ENCODE data around the gene LRCOL1.

LRCOL1 gene

DNA sequence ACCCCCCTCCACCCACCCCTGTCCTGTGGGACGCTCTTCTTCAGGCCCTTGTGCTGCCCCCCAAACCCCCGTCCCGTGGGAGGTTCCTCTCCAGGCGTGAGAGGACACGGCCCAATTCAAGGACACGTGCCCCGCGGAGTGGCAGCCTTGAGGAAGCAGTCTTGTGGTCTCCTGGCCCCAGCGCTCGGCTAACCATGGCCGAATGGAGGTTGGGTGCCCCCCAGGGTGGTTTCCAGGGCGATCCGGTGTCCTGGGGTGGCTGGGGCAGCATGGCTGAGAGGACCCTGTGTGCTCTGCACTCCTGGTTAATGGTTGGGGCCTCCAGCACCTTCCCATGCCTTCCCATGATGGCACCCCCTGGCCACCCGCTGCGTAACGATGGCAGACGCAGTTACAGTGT lies 53.6 kb downstream of the LRCOL1 start:
- no peak for DNase-seq (ENCODE audit: insufficient read length)
- TF ChIP-seq POLR2AphosphoS5 (IDR thresholded peaks at IDR 0.05; ENCODE audit: low read depth, low read length) (no peak), TAF1 (IDR thresholded peaks at IDR 0.05; ENCODE audit: borderline replicate concordance, low read depth, low read length) (no peak), POLR2A (IDR thresholded peaks at IDR 0.05; ENCODE audit: low read depth, low read length) (no peak)
- no peak for FAIRE-seq

DNA sequence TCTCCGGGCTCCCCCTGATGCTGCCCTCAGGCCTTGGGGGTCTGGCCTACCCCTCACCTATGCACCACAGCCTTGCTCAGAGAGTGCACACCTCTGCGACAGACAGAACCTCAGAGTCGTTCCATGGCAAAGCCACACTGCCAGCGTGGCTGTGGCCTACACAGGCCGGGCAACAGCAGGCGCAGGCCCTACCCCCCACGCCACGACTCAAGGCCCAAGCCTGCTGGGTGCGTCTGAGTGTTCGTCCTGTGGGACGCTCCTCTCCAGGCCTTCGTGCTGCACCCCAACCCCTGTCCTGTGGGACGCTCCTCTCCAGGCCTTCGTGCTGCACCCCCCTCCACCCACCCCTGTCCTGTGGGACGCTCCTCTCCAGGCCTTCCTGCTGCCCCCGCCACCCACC lies 54.2 kb downstream of the LRCOL1 start:
- no peak for TF ChIP-seq POLR2A (IDR thresholded peaks at IDR 0.05; ENCODE audit: low read depth, low read length)
- no peak for TF ChIP-seq POLR2AphosphoS5 (IDR thresholded peaks at IDR 0.05; ENCODE audit: low read depth, low read length)
- no peak for TF ChIP-seq TAF1 (IDR thresholded peaks at IDR 0.05; ENCODE audit: borderline replicate concordance, low read depth, low read length)
- no peak for FAIRE-seq

DNA sequence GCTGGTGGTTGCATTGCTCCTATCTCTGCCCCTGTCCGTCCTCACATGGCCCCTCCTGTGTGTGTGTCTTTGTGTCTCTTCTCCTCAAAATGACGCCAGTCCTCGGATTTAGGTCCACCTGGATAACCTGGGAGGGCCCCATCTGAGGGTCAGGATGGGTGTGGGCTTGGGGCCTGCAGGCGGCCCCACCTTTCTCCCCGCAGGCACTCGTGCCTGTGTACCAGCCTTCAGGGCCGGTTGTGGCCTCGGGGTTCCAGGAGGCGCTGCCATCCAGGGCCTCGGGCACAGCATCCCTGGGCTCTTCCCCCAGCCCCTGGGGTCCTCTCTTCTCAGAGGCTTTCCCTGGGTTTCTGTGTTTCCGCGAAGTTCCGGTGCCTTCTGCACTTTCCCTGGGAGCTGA lies 54.7 kb downstream of the LRCOL1 start:
- DNase-seq (ENCODE audit: insufficient read length) (no peak), FAIRE-seq (no peak)
- TF ChIP-seq TAF1 (IDR thresholded peaks at IDR 0.05; ENCODE audit: borderline replicate concordance, low read depth, low read length) (no peak), POLR2AphosphoS5 (IDR thresholded peaks at IDR 0.05; ENCODE audit: low read depth, low read length) (no peak), POLR2A (IDR thresholded peaks at IDR 0.05; ENCODE audit: low read depth, low read length) (no peak)

More for the DNA sequence above, 54.2 kb downstream of the LRCOL1 start:
- no peak for DNase-seq (ENCODE audit: insufficient read length)

DNA sequence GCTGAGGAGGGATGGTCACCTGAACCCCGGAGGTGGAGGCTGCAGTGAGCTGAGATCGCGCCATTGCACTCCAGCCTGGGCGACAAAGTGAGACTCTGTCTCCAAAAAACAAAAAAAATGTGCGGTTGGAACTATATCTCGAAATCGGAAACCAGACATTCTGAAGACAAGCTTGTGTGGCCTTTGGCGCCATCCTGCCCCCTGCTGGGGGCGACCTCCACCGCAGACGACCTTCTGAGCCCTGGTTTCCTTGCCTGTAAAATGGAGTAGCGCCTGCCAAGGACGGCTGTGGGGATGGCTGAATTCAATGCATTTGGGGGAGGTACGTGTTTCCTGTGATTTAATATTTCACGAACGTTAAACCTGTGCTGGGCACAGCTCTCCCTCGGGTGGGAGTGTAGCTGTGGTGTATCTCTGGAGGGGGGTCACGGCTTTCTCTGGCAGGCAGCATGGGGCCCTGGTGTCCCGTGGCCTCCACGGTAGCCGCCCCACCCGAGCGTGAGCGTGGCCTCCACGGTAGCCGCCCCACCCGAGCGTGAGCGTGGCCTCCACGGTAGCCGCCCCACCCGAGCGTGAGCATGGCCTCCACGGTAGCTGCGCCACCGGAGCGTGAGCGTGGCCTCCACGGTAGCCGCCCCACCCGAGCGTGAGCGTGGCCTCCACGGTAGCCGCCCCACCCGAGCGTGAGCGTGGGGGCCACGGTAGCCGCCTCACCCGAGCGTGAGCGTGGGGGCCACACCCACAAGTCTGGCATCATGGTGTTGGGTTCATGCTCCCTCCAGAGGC lies 55.3 kb downstream of the LRCOL1 start:
- no peak for FAIRE-seq
- no peak for TF ChIP-seq TAF1 (IDR thresholded peaks at IDR 0.05; ENCODE audit: borderline replicate concordance, low read depth, low read length)
- no peak for TF ChIP-seq POLR2AphosphoS5 (IDR thresholded peaks at IDR 0.05; ENCODE audit: low read depth, low read length)
- no peak for TF ChIP-seq POLR2A (IDR thresholded peaks at IDR 0.05; ENCODE audit: low read depth, low read length)
- DNase-seq (ENCODE audit: insufficient read length): no peak
